GM13976 (cell line): ENCODE data around the gene NINL.
"Not testable (repeated sequence)": the region's sequence is repeated elsewhere in the genome, so short reads cannot be mapped to it uniquely, and the experiment has no call there.

Source experiments
- DNase-seq: peaks from one replicate; pipeline ENCODE4 v3.0.0; 2012; ENCODE audit warnings: low spot score
- CTCF ChIP-seq: IDR thresholded peaks from 2 replicates; pipeline ENCODE4 v1.5.1; 2012; ENCODE audit warnings: borderline replicate concordance, mild to moderate bottlenecking; ENCODE audit not compliant: insufficient read depth; ENCODE audit errors: extremely low read depth, missing control alignments, control extremely low read depth
- in situ Hi-C: fragments of 300-500 bp; cut with MboI; formaldehyde crosslinking; loops from one replicate; pipeline ENCODE4 v1.12.0; 2022; ENCODE audit warnings: low sequenced_read_pairs, mixed read lengths, inconsistent platforms; ENCODE audit not compliant: unreplicated experiment

Gene NINL

DNA sequence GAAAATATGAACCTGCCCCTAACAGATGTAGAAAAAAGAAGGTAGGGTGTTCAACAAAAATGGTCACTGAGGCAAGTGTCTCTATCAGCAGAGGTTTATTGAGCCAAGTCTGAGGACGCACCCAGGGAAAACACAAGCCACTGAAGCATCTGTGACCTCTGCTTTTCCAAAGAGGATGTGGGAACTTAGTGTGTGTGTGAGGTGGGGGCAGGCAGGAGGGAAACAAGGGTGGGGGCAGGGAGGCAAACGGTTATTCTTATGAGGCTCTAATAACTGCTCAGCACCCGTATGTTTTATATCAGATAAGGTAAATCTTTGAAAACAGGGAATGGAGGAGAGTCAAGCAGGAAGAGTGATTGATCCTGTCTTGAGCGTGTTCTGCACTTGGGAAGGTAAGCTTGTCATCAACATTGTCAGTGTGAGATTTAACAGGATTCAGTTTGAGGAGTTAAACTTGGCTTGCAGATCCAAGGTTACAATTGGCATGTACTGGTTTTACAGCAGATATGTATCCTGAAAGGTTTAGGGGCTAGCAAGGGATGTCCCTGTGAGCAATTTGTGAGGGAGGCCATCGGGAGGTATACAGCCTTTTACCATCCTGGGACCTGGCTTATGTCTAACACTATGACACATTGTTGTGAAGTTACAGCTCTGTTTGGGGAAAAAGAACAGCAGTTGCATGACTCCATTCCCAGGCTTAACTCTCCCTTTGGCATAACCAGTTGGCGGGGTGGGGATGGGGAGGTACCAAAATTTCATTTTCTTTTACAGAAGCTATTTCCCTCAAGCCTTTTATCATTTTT is 33.7 kb downstream of the NINL start:
- no peak for DNase-seq
- no peak for TF ChIP-seq CTCF
- in situ Hi-C loops = no loop called here

- in situ Hi-C loops, DNase-seq: not testable (repeated sequence)
Measured at GRCh38 chr20:25550645-25551337, 34.5 kb downstream of the NINL start.

DNA sequence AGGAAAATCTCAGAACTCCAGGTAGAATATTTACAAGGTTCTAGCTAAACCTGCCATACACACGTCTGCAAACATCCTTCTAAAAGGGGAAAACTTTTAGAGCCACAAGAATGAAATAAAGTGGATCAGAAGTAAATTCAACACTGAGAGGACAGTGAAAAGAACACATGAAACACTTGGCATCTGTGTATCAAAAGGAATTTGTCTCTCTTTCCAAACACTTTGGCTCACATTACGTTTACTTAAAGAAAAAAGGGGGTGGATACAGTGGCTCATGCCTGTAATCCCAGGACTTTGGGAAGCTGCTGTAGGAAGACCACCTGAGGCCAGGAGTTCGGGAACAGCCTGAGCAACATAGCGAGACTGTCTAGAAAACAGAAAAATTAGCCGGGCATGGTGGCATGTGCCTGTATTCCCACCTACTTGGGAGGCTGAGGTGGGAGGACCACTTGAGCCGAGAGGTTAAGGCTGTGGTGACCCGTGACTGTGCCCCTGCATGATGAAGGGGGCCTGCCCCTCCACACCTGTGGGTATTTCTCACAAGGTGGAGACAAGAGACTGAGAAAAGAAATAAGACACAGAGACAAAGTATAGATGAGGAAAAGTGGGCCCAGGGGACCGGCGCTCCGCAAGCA is 35.4 kb downstream of the NINL start:
- in situ Hi-C loops = no loop called here
- no peak for TF ChIP-seq CTCF
- DNase-seq = no peak

DNA sequence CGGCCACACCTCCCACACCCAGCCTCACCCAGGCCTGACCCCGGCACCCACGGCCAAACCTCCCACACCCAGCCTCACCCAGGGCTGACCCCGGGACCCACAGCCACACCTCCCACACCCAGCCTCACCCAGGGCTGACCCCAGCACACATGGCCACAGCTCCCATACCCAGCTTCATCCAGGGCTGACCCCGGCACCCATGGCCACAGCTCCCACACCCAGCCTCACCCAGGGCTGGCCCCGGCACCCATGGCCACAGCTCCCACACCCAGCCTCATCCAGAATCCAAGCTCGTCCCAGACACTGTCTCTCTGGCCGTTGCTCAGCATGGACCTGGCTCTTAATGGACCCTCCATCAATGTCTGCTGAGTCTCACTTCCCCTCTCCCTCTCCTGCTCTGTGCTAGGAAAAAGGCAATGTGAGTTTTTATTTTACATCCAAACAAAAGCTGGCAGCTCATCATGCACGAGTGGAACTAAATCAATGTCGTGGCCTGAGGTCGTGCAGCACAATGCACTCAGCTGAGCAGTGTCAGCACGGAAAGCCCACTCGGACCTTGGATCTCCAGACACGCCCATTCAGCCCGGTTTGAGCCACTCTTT is 36.1 kb downstream of the NINL start:
- DNase-seq = no peak
- in situ Hi-C loops = no loop called here
- TF ChIP-seq CTCF = no peak

DNA sequence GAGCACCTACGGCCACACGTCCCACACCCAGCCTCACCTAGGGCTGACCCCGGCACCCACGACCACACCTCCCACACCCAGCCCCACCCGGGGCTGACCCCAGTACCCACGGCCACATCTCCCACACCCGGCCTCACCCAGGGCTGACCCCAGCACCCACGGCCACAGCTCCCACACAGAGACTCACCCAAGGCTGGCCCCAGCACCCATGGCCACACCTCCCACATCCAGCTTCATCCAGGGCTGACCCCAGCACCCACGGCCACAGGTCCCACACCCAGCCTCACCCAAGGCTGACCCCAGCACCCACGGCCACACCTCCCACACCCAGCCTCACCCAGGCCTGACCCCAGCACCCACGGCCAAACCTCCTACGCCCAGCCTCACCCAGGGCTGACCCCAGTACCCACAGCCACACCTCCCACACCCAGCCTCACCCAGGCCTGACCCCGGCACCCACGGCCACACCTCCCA is 36.7 kb downstream of the NINL start:
- no peak for DNase-seq
- in situ Hi-C loops = no loop called here
- no peak for TF ChIP-seq CTCF

DNA sequence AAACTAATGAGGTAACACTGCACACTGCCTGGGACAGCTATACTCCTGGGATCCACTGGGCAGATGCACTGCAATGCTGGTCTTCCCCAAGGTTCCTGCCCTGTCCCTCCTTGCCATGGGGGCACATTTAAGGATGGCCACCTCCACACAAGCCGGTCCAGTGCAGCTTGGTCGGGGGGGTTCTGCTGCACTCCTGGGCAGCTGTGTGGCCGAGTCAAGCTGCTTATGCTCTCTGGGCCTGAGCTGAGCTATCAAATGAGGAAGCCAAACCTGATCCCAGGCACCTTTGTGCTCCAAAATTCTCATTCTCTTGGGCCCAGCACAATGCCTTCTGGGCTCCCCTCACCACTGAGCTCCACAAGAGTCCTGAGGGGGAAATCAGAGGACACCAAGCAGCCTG is 37.3 kb downstream of the NINL start:
- in situ Hi-C loops = no loop called here
- no peak for DNase-seq
- no peak for TF ChIP-seq CTCF
